IMR-90 (cell line): ENCODE data around the gene SORL1.

Experiments used
- BHLHE40 ChIP-seq: fragments of 150-350 bp; IDR thresholded peaks from 2 replicates; pipeline ENCODE4 v1.6.1; 2016; ENCODE audit warnings: mild to moderate bottlenecking, low read depth, low read length
- CEBPB ChIP-seq: IDR thresholded peaks from 2 replicates; pipeline ENCODE4 v1.6.1; 2012; ENCODE audit warnings: low read depth, low read length, improper control_type of control experiment
- CTCF ChIP-seq: conservative IDR thresholded peaks from 2 replicates; pipeline ENCODE4 v1.5.1; 2012; ENCODE audit warnings: mild to moderate bottlenecking, low read depth, low read length, improper control_type of control experiment
- FOS ChIP-seq: fragments of 150-350 bp; IDR thresholded peaks from 2 replicates; pipeline ENCODE4 v1.6.1; 2016; ENCODE audit warnings: low read depth, low read length
- POLR2A ChIP-seq: IDR thresholded peaks from 2 replicates; pipeline ENCODE4 v1.6.1; 2012; ENCODE audit warnings: mild to moderate bottlenecking, low read depth, low read length
- RAD21 ChIP-seq: IDR thresholded peaks from 2 replicates; pipeline ENCODE4 v1.6.1; 2012; ENCODE audit warnings: low read length, improper control_type of control experiment
- SMC3 ChIP-seq: fragments of 150-350 bp; IDR thresholded peaks from 2 replicates; pipeline ENCODE4 v1.6.1; 2016; ENCODE audit warnings: low read depth, mild to moderate bottlenecking, antibody characterized with exemption, low read length, moderate library complexity
- TF ChIP-seq, protein P1 (sequence below): fragments of 150-350 bp; IDR thresholded peaks from 2 replicates; pipeline ENCODE4 v1.6.1; 2017; ENCODE audit warnings: mild to moderate bottlenecking, antibody characterized with exemption, low read length, low read depth

DNA sequence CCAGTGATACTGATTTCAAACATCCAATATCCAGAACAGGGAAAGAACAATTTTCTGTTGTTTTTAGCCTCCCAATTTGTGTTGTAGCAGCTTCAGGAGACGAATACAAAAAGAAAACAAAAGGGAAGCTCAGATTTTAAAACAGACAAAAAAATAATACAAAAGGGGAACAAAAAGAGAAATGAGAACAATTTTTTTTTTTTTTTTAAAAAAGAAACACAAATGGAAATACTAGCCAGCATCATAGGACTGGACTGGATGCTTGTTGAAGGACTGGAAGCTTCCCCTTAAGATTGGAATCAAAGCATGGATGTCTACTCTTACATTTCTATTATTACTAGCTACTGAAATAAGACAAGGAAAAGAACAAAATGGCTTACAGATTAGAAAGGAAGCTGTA lies 46.5 kb upstream of the SORL1 start:
- TF ChIP-seq CTCF (no peak), POLR2A (no peak), BHLHE40 (no peak), RAD21 (no peak), SMC3 (no peak), CEBPB (no peak), FOS (no peak)
- TF ChIP-seq, protein P1, sequence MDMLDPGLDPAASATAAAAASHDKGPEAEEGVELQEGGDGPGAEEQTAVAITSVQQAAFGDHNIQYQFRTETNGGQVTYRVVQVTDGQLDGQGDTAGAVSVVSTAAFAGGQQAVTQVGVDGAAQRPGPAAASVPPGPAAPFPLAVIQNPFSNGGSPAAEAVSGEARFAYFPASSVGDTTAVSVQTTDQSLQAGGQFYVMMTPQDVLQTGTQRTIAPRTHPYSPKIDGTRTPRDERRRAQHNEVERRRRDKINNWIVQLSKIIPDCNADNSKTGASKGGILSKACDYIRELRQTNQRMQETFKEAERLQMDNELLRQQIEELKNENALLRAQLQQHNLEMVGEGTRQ = no peak
